Measurements from ENCODE around the gene FAM107B. TPM values are rescaled to one million over a fixed set of nuclear protein-coding genes. Genes with fewer than 3 reads are reported as not detected.
A peak's percentile ranks its signal among the peaks of the same experiment; 100 is the strongest.

Gene FAM107B
- polyA plus RNA-seq, 1 donor: 44.0 TPM

DNA sequence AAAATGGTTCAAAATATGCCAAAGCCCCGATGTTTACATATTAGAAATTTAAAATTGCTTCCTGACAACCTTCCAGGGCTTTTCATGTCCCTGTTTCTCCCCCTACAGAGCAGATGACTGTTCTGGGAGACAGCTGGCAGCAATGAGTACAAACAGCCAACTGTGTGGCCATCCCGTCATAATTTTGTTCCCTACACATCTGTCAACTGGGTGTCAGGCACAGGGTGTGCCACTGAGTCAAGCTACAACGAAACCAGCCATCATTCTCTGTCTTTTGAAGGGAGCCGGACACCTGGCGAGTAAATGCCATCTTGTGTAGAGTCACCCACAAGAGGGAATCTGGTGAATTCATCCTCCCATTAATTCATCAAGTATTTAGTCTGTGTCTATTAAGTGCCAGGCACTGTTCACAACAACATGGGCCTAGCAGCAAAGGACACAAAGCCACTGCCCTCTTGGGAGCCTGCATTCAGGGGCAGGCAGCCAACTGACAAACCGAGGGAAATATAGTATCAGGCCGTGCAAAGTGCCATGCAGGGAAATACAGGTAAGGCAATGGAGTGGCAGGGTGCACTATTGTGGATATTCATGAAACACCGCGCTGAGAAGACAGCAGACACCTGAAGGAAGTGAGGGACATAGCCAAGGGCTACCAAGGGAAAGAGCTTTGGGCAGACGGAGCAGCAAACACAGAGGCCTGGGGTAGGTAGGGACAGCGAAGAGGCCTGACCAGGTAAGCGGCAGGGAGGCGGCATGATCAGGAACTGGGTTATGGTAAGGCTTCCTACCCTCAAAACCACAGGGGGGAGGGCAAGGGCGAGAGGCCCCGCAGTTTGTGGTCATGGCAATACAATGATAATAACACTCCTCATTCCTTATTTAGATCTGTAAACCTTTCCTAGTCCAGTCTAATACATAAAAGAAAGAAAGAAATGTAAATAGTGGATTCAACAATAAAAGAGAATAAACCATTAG lies 213.6 kb downstream of the FAM107B start:
- Histone ChIP-seq H3K9me3 (ENCODE audit: control insufficient read depth, low read depth, low read length) (no peaks in the 10 kb centered on the region), H3K36me3 (ENCODE audit: control insufficient read depth, insufficient read depth, low read length) (no peaks in the 10 kb centered on the region), H3K27me3 (ENCODE audit: control insufficient read depth, insufficient read depth, low read length) (no peaks in the 10 kb centered on the region), H3K27ac (ENCODE audit: low read length) (no peak overlapping the region), H3K4me1 (ENCODE audit: control insufficient read depth, insufficient read depth, low read length) (peaks cover 24% of the 10 kb centered on the region), H3K4me3 (ENCODE audit: low read length) (no peak overlapping the region)
- DNase-seq: no peak
- WGBS (ENCODE audit: insufficient coverage, low lambda C conversion rate): 95% methylated on average over 4 of the region's 15 CpGs

DNA sequence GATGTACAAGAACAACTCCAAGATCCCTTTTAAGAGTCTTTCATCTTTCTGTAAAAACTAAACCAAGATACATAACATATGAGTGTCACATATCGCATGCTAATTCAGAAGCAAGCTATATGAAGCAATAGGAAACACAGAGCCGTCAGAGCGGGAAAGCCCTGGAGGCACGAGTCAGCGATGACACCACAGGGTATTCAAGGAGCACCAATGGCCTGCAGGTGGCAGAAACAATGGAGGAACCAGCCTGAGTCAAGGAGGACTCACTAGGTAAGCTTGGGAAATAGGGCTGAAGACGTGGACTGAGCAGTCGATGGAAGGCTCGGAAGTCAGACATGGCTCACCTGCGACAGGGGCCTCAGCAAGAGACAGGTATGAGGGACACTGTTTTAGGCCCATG lies 214.4 kb downstream of the FAM107B start:
- no CpG with 5 or more reads among the region's 9 CpGs for WGBS (ENCODE audit: insufficient coverage, low lambda C conversion rate)
- no peak for DNase-seq
- H3K4me1 ChIP-seq (ENCODE audit: control insufficient read depth, insufficient read depth, low read length): peaks cover 32% of the 10 kb centered on the region

DNA sequence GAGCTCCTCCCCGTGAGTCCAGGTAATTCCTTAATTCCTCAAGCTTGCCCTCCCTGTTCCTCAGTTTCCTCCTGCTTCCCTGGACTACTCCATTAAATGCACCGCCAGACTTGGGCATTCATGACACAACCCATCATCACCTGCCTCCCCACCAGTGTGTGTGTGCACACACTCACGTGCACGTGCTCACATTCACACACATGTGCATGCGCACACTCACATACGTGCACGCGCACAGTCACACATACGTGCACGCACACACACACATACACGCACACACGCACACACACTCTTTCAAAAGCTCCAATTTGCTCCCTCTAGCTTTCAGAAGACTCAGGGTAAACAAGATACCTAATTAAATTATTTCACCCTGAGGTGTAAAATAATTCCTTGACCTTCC lies 216.7 kb downstream of the FAM107B start:
- Histone ChIP-seq H3K27ac (ENCODE audit: low read length) (no peak overlapping the region), H3K9me3 (ENCODE audit: control insufficient read depth, low read depth, low read length) (no peaks in the 10 kb centered on the region)

More for the DNA sequence above, 214.4 kb downstream of the FAM107B start:
- no peaks in the 10 kb centered on the region for H3K27me3 ChIP-seq (ENCODE audit: control insufficient read depth, insufficient read depth, low read length)
- H3K27ac ChIP-seq (ENCODE audit: low read length): no peak overlapping the region
- H3K4me3 ChIP-seq (ENCODE audit: low read length): no peak overlapping the region
- no peaks in the 10 kb centered on the region for H3K9me3 ChIP-seq (ENCODE audit: control insufficient read depth, low read depth, low read length)
- no peaks in the 10 kb centered on the region for H3K36me3 ChIP-seq (ENCODE audit: control insufficient read depth, insufficient read depth, low read length)

DNA sequence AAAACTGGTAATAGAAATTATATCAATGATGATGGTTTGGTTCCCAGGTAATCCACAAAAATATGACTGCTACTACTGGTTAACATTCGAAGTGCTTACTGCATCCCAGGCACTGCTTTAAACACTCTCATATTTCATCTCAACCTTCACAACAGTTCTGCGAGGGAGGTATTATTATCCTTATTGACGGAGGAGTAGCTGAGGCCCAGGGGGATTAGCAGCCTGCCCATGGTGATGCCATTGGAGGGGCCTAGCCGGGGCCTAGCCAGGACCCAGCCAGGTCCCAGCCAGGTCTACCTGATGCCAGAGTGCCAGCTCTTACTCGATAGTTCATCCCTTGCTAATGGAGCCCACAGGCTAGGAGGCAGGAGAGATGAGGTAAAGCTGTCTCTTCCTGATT lies 217.1 kb downstream of the FAM107B start:
- Histone ChIP-seq H3K4me3 (ENCODE audit: low read length) (no peak overlapping the region), H3K27me3 (ENCODE audit: control insufficient read depth, insufficient read depth, low read length) (no peaks in the 10 kb centered on the region), H3K27ac (ENCODE audit: low read length) (no peak overlapping the region), H3K36me3 (ENCODE audit: control insufficient read depth, insufficient read depth, low read length) (no peaks in the 10 kb centered on the region), H3K4me1 (ENCODE audit: control insufficient read depth, insufficient read depth, low read length) (peaks cover 49% of the 10 kb centered on the region), H3K9me3 (ENCODE audit: control insufficient read depth, low read depth, low read length) (no peaks in the 10 kb centered on the region)
- no CpG with 5 or more reads among the region's 5 CpGs for WGBS (ENCODE audit: insufficient coverage, low lambda C conversion rate)
- DNase-seq: no peak

More for the DNA sequence above, 216.7 kb downstream of the FAM107B start:
- no peak for DNase-seq
- no CpG with 5 or more reads among the region's 12 CpGs for WGBS (ENCODE audit: insufficient coverage, low lambda C conversion rate)
- Histone ChIP-seq H3K27me3 (ENCODE audit: control insufficient read depth, insufficient read depth, low read length) (no peaks in the 10 kb centered on the region), H3K36me3 (ENCODE audit: control insufficient read depth, insufficient read depth, low read length) (no peaks in the 10 kb centered on the region), H3K4me3 (ENCODE audit: low read length) (no peak overlapping the region), H3K4me1 (ENCODE audit: control insufficient read depth, insufficient read depth, low read length) (peaks cover 46% of the 10 kb centered on the region)

DNA sequence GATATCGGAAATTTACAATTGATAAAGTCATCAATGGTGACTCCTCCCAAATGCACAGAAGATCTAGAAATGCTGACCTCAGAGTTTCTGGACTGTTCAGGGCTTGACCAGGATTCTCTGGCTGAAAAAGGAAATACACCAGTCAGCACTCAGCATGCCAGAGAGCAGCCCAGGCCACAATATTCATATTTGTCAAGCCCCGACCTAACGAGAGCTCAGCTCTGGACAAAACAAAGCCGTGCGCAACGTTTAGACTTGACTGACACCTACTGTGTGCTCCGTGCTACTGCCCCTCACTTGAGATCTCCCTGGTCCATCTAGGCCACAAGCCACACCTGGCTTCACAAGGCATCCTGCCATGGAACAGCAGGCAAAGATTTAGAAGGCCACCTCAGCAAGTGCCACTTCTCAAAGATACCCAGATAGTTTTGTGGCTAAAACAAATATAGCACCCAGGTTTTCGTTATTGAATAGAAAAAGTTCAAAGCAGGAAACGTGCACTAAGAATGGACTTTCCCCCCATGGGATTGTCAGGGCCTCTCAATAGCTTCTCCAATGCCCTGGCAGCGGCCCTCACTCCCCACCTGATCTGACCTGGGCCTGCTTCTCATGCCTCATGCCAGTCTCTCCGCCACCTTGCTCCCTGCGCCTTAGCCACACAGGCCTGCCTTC lies 218.3 kb downstream of the FAM107B start:
- no peaks in the 10 kb centered on the region for H3K36me3 ChIP-seq (ENCODE audit: control insufficient read depth, insufficient read depth, low read length)
- no peak overlapping the region for H3K4me3 ChIP-seq (ENCODE audit: low read length)
- H3K27me3 ChIP-seq (ENCODE audit: control insufficient read depth, insufficient read depth, low read length): no peaks in the 10 kb centered on the region
- 20% methylated on average over 1 of the region's 12 CpGs for WGBS (ENCODE audit: insufficient coverage, low lambda C conversion rate)
- DNase-seq: peak; percentile 69 to 79
- H3K27ac ChIP-seq (ENCODE audit: low read length): peak overlapping the region; percentile 83
- H3K4me1 ChIP-seq (ENCODE audit: control insufficient read depth, insufficient read depth, low read length): peaks cover 47% of the 10 kb centered on the region
- H3K9me3 ChIP-seq (ENCODE audit: control insufficient read depth, low read depth, low read length): no peaks in the 10 kb centered on the region

DNA sequence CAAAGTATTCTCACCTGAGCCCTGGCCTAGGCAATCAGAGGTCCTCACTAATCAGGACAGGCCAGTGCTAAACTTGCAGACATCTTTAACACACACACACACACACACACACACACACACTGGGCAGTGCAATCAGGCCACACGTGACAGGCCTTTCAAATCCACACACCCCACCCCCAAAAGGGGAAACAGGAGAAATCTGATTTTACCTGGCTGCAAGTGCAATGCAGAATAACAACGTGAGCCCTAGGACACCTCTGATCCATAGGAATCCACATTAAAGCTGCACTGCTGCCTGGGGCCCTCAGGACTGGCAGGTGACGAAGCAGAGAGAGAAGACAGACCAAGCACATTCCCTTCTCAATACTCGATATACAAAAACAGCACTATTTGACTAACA lies 218.9 kb downstream of the FAM107B start:
- no peaks in the 10 kb centered on the region for H3K9me3 ChIP-seq (ENCODE audit: control insufficient read depth, low read depth, low read length)
- peak in 1 of 2 donors; percentile 40 for DNase-seq
- H3K4me1 ChIP-seq (ENCODE audit: control insufficient read depth, insufficient read depth, low read length): peaks cover 51% of the 10 kb centered on the region
- H3K4me3 ChIP-seq (ENCODE audit: low read length): no peak overlapping the region
- WGBS (ENCODE audit: insufficient coverage, low lambda C conversion rate): 30% methylated on average over 1 of the region's 4 CpGs
- peak overlapping the region; percentile 83 for H3K27ac ChIP-seq (ENCODE audit: low read length)
- no peaks in the 10 kb centered on the region for H3K27me3 ChIP-seq (ENCODE audit: control insufficient read depth, insufficient read depth, low read length)
- no peaks in the 10 kb centered on the region for H3K36me3 ChIP-seq (ENCODE audit: control insufficient read depth, insufficient read depth, low read length)

DNA sequence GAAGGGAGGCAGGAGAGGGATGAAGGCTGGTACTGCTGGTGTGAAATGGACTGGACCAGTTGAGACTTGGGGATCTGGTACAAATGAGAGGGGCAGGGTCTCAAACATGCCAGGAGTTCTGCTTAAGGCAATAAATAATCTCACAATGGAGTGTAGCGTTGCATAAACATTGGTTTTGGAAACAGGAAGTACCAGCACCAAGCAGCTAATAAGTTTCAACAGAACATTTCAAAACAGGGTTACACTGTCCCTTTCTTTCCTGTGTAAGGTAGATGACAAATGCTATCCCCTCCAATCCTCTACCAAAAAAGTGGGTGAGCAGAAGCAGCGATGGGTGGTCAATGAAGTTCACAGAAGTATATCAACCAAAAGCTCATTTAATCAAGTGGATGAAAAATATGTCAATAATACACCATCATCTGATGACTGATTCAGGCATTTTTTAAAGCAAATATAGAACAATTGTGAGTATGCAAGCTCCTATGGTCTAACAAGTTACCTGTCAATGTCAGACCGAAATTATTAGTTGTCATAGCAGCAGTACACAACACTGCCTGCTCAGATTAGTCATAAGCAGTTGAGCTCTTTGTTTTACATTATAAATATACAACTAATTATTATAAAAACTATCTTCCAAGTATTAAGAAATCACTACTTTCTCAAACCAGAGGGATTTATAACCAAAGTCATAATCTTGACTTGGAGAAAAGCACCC lies 220.0 kb downstream of the FAM107B start:
- Histone ChIP-seq H3K9me3 (ENCODE audit: control insufficient read depth, low read depth, low read length) (no peaks in the 10 kb centered on the region), H3K4me1 (ENCODE audit: control insufficient read depth, insufficient read depth, low read length) (peaks cover 59% of the 10 kb centered on the region), H3K36me3 (ENCODE audit: control insufficient read depth, insufficient read depth, low read length) (no peaks in the 10 kb centered on the region), H3K4me3 (ENCODE audit: low read length) (no peak overlapping the region), H3K27ac (ENCODE audit: low read length) (peak overlapping the region; percentile 55), H3K27me3 (ENCODE audit: control insufficient read depth, insufficient read depth, low read length) (no peaks in the 10 kb centered on the region)
- no peak for DNase-seq
- no CpG with 5 or more reads among the region's 3 CpGs for WGBS (ENCODE audit: insufficient coverage, low lambda C conversion rate)

DNA sequence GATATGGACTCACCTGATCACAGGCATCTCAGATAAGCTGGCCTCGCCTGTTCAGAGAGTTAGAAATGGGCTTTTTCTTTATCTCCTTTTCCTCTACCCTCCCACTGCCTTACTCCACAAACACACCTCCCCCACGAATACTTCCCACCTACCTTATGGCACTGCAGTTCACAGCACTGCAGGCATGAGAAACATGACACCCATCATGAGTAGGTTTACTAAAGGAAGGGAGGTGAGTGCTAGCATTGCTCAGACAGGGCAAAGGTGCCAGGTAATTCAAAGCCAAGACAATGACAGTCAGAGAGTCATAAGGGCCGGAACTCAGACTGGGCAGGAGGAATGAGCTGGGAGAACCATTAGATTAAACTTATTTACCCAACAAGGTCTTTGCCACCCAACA lies 220.6 kb downstream of the FAM107B start:
- Histone ChIP-seq H3K4me3 (ENCODE audit: low read length) (no peak overlapping the region), H3K27ac (ENCODE audit: low read length) (peak overlapping the region; percentile 55), H3K27me3 (ENCODE audit: control insufficient read depth, insufficient read depth, low read length) (no peaks in the 10 kb centered on the region), H3K4me1 (ENCODE audit: control insufficient read depth, insufficient read depth, low read length) (peaks cover 65% of the 10 kb centered on the region), H3K9me3 (ENCODE audit: control insufficient read depth, low read depth, low read length) (no peaks in the 10 kb centered on the region), H3K36me3 (ENCODE audit: control insufficient read depth, insufficient read depth, low read length) (no peaks in the 10 kb centered on the region)
- DNase-seq: peak; percentile 66 to 84
- WGBS (ENCODE audit: insufficient coverage, low lambda C conversion rate): no CpG with 5 or more reads among the region's 3 CpGs

DNA sequence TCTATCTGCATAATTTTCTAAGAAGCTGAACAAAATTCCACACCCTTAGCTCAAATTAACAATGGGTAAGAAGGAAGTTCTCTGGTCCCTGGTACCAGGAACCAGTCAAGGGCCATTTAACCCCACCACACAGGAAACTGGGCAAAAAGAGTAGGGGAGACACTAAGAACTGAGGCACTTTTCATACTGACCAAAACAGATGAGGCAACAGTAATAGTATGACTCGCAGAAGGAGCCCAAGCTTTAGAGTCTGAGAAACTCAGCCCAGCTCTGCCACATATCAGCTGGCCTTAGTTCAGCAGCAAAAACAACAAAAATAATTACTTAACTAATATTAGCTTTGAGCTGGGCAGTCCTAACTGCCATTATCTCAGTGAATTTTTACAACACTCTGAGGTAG lies 221.2 kb downstream of the FAM107B start:
- Histone ChIP-seq H3K4me3 (ENCODE audit: low read length) (no peak overlapping the region), H3K27ac (ENCODE audit: low read length) (peak overlapping the region; percentile 55), H3K4me1 (ENCODE audit: control insufficient read depth, insufficient read depth, low read length) (peaks cover 66% of the 10 kb centered on the region), H3K9me3 (ENCODE audit: control insufficient read depth, low read depth, low read length) (no peaks in the 10 kb centered on the region), H3K36me3 (ENCODE audit: control insufficient read depth, insufficient read depth, low read length) (no peaks in the 10 kb centered on the region), H3K27me3 (ENCODE audit: control insufficient read depth, insufficient read depth, low read length) (no peaks in the 10 kb centered on the region)
- no CpG with 5 or more reads among the region's 1 CpG for WGBS (ENCODE audit: insufficient coverage, low lambda C conversion rate)
- peak in 1 of 2 donors; percentile 27 for DNase-seq

DNA sequence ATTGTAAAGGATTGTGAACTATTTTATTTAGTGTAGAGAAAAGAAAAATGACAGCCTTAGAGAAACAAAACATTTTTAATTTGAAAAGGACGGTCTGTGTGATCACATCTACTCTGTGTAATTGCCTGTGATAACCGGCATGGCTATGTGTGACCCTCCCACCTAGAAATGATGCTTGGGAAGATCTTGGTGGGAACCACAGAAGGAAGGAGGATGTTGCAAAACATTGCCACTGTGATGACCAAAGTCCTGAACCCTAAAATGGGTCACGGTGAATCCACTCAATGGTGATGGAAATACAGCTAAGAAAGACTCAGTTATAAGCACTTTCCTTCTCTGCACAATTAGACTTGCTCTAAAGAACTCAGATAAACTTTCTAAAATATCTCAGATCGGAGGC lies 222.7 kb downstream of the FAM107B start:
- no peaks in the 10 kb centered on the region for H3K27me3 ChIP-seq (ENCODE audit: control insufficient read depth, insufficient read depth, low read length)
- H3K36me3 ChIP-seq (ENCODE audit: control insufficient read depth, insufficient read depth, low read length): no peaks in the 10 kb centered on the region
- H3K27ac ChIP-seq (ENCODE audit: low read length): no peak overlapping the region
- no peak overlapping the region for H3K4me3 ChIP-seq (ENCODE audit: low read length)
- peaks cover 58% of the 10 kb centered on the region for H3K4me1 ChIP-seq (ENCODE audit: control insufficient read depth, insufficient read depth, low read length)
- WGBS (ENCODE audit: insufficient coverage, low lambda C conversion rate): no CpG with 5 or more reads among the region's 4 CpGs
- DNase-seq: no peak
- H3K9me3 ChIP-seq (ENCODE audit: control insufficient read depth, low read depth, low read length): no peaks in the 10 kb centered on the region

All from large intestine (tissue), 3 donors.